GM10248 (cell line): ENCODE data around the gene DMGDH.

Experiments used
- CTCF ChIA-PET: fragments of 300-600 bp; sonication (Branson Sonifier 250); formaldehyde crosslinking; extraction: SDS; loops from one replicate; lab custom pipeline; 2021; ENCODE audit warnings: antibody characterized with exemption; lab: Yijun Ruan, JAX
- POLR2A ChIA-PET: fragments of 350-650 bp; sonication (Branson Sonifier 250); formaldehyde crosslinking; extraction: SDS; loops from one replicate; lab custom pipeline; 2020; ENCODE audit warnings: antibody characterized with exemption; lab: Yijun Ruan, JAX
- DNase-seq: peaks from one replicate; pipeline ENCODE4 v3.0.0; 2012; ENCODE audit errors: extremely low spot score
- CTCF ChIP-seq: IDR thresholded peaks from 2 replicates; pipeline ENCODE4 v1.5.1; 2012; ENCODE audit warnings: mild to moderate bottlenecking, low read depth; ENCODE audit errors: extremely low read depth, missing control alignments, control extremely low read depth

The DMGDH gene

GRCh38 chr5:79075646-79076426 is 6.4 kb upstream of the DMGDH start:
- DNase-seq: no peak
- no peak for TF ChIP-seq CTCF
- ChIA-PET POLR2A (no interaction called here), CTCF (interaction anchor here (1.2 to 1.6 kb wide), 4 partner anchors 15 to 57 kb away, joined by 4 to 8 read pairs (median 4); no protein-coding TSS in a partner anchor)

GRCh38 chr5:79074641-79075040 is 5.2 kb upstream of the DMGDH start:
- CTCF ChIA-PET: interaction anchor here (1.0 to 2.1 kb wide), 8 partner anchors 8 to 58 kb away, joined by 3 to 8 read pairs (median 4); no protein-coding TSS in a partner anchor
- POLR2A ChIA-PET: interaction anchor here (0.5 kb wide), 1 partner anchor 147 kb away, joined by 6 read pairs; no protein-coding TSS in a partner anchor
- no peak for DNase-seq
- no peak for TF ChIP-seq CTCF

GRCh38 chr5:79070350-79070667 is 835 bp upstream of the DMGDH start:
- no peak for TF ChIP-seq CTCF
- CTCF ChIA-PET: interaction anchor here (1.1 to 1.4 kb wide), 3 partner anchors 12 to 45 kb away, joined by 3 to 4 read pairs (median 3); no protein-coding TSS in a partner anchor
- POLR2A ChIA-PET: no interaction called here
- no peak for DNase-seq

- DNase-seq: no peak
- ChIA-PET POLR2A (no interaction called here), CTCF (interaction anchor here (2.4 kb wide), 1 partner anchor 16 kb away, joined by 11 read pairs; no protein-coding TSS in a partner anchor)
- TF ChIP-seq CTCF: no peak
Measured at GRCh38 chr5:79062436-79062835, 7.0 kb downstream of the DMGDH start.

GRCh38 chr5:79059674-79060073 is 9.8 kb downstream of the DMGDH start:
- CTCF ChIA-PET: interaction anchor here (0.8 to 1.4 kb wide), 6 partner anchors 12 to 83 kb away, joined by 3 to 4 read pairs (median 4); no protein-coding TSS in a partner anchor
- TF ChIP-seq CTCF: no peak
- no peak for DNase-seq
- POLR2A ChIA-PET: no interaction called here

GRCh38 chr5:79056847-79057246 is 12.6 kb downstream of the DMGDH start:
- TF ChIP-seq CTCF: no peak
- DNase-seq: no peak
- CTCF ChIA-PET: interaction anchor here (1.4 kb wide), 1 partner anchor 32 kb away, joined by 4 read pairs; no protein-coding TSS in a partner anchor
- POLR2A ChIA-PET: no interaction called here
